Ectodermal cell (in vitro differentiated cells): ENCODE data around the gene KIF5B.
"Not testable (repeated sequence)": the region's sequence is repeated elsewhere in the genome, so short reads cannot be mapped to it uniquely, and the experiment has no call there.

Experiments
- H3K27ac ChIP-seq: 2 replicates; pipeline ENCODE4 v1.7.0; 2013; ENCODE audit warnings: mild to moderate bottlenecking, low read depth, low read length; ENCODE audit not compliant: insufficient read depth, poor library complexity, severe bottlenecking
- H3K27me3 ChIP-seq: 2 replicates; pipeline ENCODE4 v1.7.0; 2013; ENCODE audit warnings: mild to moderate bottlenecking, low read length; ENCODE audit not compliant: insufficient read depth, control insufficient read depth, poor library complexity, severe bottlenecking
- H3K36me3 ChIP-seq: one replicate; pipeline ENCODE4 v1.7.0; 2013; ENCODE audit warnings: low read length; ENCODE audit not compliant: control insufficient read depth, insufficient read depth
- H3K4me1 ChIP-seq: one replicate; pipeline ENCODE4 v1.7.0; 2013; ENCODE audit warnings: low read length; ENCODE audit not compliant: control insufficient read depth, insufficient read depth
- H3K4me3 ChIP-seq: 2 replicates; pipeline ENCODE4 v1.7.0; 2013; ENCODE audit warnings: low read depth, low read length, control low read depth; ENCODE audit not compliant: insufficient read depth
- H3K9me3 ChIP-seq: 2 replicates; pipeline ENCODE4 v1.7.0; 2013; ENCODE audit warnings: mild to moderate bottlenecking, low read length, moderate library complexity; ENCODE audit not compliant: control insufficient read depth
- WGBS, 2 experiments: methylation state at CpG; one replicate each; pipeline ENCODE4 v1.1.7; 2013; ENCODE audit warnings: missing lambda C conversion rate in 2 of 2; 5-methylcytosine and 5-hydroxymethylcytosine counted together

The KIF5B gene

DNA sequence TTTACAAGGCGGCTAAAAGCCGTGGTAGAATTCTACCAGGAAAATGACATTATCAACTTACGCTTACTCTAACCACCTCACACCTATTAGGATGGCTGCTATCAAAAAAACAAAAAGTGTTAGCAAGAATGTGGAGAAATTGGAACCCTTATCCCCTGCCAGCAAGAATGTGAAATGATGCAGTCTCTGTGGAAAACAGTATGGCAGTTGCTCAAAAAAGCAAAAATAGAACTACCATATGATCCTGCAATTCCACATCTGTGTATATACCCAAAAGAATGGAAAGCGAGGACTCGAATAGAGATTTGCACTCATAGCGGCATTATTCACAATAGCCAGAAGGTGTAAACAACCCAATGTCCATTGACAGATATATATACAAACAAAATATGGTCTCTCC, 61.3 kb downstream of the KIF5B start:
- Histone ChIP-seq H3K4me1 (no peaks in the 10 kb centered on the region), H3K27ac (no peak overlapping the region), H3K36me3 (no peaks in the 10 kb centered on the region), H3K4me3 (no peak overlapping the region), H3K27me3 (no peaks in the 10 kb centered on the region), H3K9me3 (no peaks in the 10 kb centered on the region)
- WGBS, 2 experiments = 80 to 82% methylated on average over 5 to 6 of the region's 6 CpGs

DNA sequence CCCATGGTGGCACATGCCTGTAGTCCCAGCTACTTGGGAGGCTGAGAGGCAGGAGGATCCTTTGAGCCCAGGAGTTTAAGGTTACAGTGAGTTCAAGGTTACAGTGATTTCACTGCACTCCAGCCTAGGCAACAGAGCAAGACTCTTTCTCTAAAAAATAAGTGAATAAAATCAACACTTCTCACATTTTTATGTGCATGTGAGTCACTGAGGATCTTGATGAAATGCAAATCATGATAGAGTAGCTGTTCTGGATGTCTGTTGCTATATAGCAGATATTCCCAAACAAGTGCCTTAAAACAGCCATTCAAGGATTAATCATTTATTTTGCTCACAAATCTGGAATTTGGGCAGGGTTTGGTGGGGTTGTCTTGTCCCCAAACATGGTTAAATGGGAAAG, 65.3 kb downstream of the KIF5B start:
- H3K27me3 ChIP-seq = no peaks in the 10 kb centered on the region
- no peaks in the 10 kb centered on the region for H3K4me1 ChIP-seq
- H3K27ac ChIP-seq = no peak overlapping the region
- no peaks in the 10 kb centered on the region for H3K9me3 ChIP-seq
- no peak overlapping the region for H3K4me3 ChIP-seq
- no peaks in the 10 kb centered on the region for H3K36me3 ChIP-seq

DNA sequence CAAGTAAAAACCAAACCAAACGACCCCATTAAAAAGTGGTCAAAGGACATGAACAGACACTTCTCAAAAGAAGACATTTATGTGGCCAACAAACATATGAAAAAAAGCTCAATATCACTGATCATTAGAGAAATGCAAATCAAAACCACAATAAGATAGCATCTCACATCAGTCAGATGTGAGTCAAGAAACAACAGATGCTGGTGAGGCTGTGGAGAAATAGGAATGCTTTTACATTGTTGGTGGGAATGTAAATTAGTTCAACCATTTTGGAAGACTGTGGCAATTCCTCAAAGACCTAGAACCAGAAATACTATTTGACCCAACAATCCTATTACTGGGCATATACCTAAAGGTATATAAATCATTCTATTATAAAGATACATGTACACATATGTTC, 68.4 kb downstream of the KIF5B start:
- H3K27me3 ChIP-seq, H3K4me1 ChIP-seq, H3K36me3 ChIP-seq, H3K4me3 ChIP-seq, H3K27ac ChIP-seq, H3K9me3 ChIP-seq: not testable (repeated sequence)
- 78 to 92% methylated on average over 1 of the region's 1 CpG for WGBS, 2 experiments

DNA sequence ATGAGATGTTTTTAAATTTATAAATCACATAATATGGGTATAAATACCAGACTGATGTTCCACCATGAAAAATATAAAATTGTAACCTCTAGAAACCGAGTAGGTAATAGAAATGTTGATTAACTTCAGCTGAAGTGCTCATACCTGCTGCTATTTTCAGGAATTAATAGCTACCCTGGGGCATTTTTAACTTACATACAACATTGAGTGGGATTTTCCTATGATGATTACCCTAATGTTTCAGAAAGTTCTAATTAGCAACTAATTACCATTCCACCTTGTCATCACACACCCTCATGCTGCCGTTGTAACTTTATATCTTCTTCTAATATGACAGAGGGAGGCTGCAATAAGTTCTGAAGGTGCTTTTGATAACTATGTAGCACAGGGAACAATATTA, 74.1 kb downstream of the KIF5B start:
- H3K27me3 ChIP-seq = no peaks in the 10 kb centered on the region
- 100% methylated on average over 1 to 2 of the region's 2 CpGs for WGBS, 2 experiments
- no peak overlapping the region for H3K4me3 ChIP-seq
- no peaks in the 10 kb centered on the region for H3K4me1 ChIP-seq
- H3K9me3 ChIP-seq = no peaks in the 10 kb centered on the region
- no peak overlapping the region for H3K27ac ChIP-seq
- H3K36me3 ChIP-seq = no peaks in the 10 kb centered on the region

DNA sequence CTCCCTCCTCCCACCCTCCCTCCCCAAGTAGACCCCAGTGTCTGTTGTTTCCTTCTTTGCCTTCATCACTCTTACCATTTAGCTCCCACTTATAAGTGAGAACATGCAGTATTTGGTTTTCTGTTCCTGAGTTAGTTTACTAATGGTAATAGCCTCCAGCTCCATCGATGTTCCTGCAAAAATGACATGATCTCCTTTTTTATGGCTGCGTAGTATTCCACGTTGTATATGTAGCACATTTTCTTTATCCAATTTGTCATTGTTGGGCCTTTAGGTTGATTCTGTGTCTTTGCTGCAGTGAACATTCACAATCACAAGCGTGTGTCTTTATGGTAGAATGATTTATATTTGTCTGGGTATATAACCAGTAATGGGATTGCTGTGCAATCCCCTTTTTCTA, 75.8 kb downstream of the KIF5B start:
- H3K4me1 ChIP-seq = no peaks in the 10 kb centered on the region
- H3K4me3 ChIP-seq = no peak overlapping the region
- WGBS, 2 experiments = 96 to 98% methylated on average over 4 of the region's 4 CpGs
- H3K27me3 ChIP-seq = no peaks in the 10 kb centered on the region
- no peaks in the 10 kb centered on the region for H3K36me3 ChIP-seq
- no peak overlapping the region for H3K27ac ChIP-seq
- H3K9me3 ChIP-seq = no peaks in the 10 kb centered on the region

DNA sequence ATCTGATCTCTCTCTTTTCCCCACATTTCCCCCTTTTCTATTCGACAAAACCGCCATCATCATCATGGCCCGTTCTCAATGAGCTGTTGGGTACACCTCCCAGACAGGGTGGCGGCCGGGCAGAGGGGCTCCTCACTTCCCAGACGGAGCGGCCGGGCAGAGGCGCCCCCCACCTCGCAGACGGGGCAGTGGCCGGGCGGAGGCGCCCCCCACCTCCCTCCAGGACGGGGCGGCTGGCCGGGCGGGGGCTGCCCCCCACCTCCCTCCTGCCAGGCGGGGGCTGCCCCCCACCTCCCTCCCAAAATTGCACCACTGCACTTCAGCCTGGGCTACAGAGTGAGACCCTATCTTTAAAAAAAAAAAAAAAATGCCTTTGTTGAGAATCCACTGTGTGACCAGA, 77.2 kb downstream of the KIF5B start:
- WGBS, 2 experiments = 95 to 97% methylated on average over 14 to 17 of the region's 19 CpGs
- H3K36me3 ChIP-seq, H3K9me3 ChIP-seq, H3K27me3 ChIP-seq, H3K4me1 ChIP-seq, H3K4me3 ChIP-seq, H3K27ac ChIP-seq: not testable (repeated sequence)

DNA sequence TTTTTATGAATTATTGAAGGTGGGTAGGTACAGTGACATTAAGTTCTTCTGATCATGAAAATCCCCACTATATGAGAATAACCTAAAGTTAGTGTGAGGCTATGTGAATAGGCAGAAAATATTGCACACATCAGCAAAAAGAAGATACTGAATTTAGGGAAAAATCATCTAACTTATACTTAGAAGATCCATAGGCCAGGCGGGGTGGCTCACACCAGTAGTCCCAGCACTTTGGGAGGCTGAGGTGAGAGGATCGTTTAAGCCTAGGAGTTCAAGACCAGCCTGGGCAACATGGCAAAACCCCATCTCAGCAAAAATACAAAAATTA, 78.1 kb downstream of the KIF5B start:
- Histone ChIP-seq H3K27ac (no peak overlapping the region), H3K9me3 (no peaks in the 10 kb centered on the region), H3K27me3 (no peaks in the 10 kb centered on the region), H3K4me1 (peaks cover 5% of the 10 kb centered on the region), H3K4me3 (no peak overlapping the region), H3K36me3 (no peaks in the 10 kb centered on the region)
- WGBS, 2 experiments = 64 to 79% methylated on average over 2 of the region's 2 CpGs

DNA sequence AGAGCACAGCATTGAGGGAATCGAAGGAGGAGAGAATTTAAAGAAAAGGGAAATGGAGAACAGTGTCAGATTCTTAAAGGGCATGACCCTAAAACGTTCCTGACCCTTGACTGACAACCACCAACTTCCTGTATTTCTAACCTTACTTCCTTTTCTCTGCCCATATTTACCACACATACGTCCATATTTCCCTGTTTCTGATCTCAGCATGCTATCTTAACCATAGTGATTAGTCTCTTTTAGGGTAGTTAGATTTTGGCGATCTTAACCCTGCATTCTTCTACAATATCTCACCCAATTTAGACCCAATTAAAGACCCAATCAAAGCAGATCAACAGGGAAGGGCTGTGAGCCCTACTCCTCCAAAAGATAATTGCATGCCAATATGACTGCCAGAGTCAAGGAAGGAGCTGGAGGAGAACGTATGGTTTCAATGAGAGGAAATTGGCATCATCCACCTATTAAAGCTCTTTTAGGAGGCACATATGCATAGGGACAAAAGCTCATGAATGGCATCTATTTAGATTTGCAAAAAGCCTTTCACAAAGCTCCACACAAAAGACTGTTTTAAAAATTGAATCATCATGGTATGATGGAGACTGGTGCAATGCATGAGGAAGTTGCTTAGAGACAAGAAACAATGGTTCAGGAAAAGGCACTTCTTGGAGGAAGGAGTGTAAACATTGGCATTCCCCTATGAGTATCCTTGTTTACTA, 78.6 kb downstream of the KIF5B start:
- Histone ChIP-seq H3K27ac (no peak overlapping the region), H3K4me3 (no peak overlapping the region), H3K4me1 (peaks cover 5% of the 10 kb centered on the region), H3K27me3 (no peaks in the 10 kb centered on the region), H3K36me3 (no peaks in the 10 kb centered on the region), H3K9me3 (no peaks in the 10 kb centered on the region)
- 90% methylated on average over 5 of the region's 5 CpGs for WGBS, 2 experiments

DNA sequence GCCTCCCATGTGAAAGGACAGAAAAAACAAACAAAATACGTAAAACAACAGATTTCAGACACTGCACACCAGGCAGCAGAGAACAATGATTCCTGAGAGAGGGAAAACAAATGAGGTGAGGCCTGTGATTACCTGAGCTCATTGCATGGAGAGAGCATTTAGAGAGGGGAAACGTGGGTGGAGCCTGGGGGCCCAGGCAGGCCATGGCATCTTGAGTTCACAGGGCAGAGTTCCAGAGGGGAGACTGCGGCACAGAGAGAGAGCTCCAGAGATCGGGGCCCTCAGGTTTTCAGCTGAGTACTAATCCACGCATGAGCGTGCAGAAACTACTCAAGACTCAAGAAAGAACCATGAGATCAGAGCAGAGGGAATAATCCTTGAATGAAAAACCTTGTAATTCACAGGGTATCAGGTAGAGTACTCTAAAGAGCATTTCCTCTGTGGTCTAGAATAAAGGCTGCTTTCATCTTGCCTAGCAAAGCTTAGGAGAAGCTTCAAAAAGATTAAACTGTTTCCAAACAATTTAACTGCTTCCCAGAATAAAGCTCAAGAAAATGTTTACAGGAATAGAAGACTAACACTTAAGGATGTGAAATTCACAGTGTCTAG, 81.0 kb downstream of the KIF5B start:
- no peaks in the 10 kb centered on the region for H3K36me3 ChIP-seq
- 82% methylated on average over 6 of the region's 6 CpGs for WGBS, 2 experiments
- no peak overlapping the region for H3K4me3 ChIP-seq
- H3K9me3 ChIP-seq = no peaks in the 10 kb centered on the region
- peaks cover 5% of the 10 kb centered on the region for H3K4me1 ChIP-seq
- H3K27me3 ChIP-seq = no peaks in the 10 kb centered on the region
- no peak overlapping the region for H3K27ac ChIP-seq

DNA sequence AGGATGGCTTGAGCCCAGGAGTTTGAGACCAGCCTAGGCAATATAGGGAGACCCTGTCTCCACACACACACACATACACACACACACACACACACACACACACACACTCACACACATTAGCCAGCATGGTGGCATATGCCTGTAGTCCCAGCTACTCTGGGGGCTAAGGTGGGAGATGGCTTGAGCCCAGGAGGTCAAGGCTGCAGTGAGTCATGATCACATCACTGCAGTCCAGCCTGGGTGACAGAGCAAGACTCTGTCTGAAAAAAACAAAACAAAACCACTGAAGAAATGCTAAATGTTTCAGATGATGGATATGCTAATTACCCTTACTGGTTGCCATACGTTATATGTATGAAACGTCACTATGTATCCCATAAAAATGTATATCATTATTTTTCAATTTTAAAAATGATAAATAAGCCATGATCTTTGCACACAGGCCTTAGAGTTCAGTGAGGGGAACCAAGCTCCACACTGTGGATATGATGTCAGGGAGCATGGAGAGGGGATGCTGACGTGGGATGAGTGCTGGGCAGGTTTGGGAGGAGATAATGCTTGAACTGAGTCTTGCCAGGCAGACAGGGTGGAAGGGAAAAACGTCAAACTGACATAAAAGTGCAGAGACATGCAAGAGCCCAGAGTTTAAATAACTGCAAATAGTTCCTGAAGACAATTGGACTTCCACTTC, 81.6 kb downstream of the KIF5B start:
- Histone ChIP-seq H3K9me3 (no peaks in the 10 kb centered on the region), H3K36me3 (no peaks in the 10 kb centered on the region), H3K4me1 (peaks cover 5% of the 10 kb centered on the region), H3K27ac (no peak overlapping the region), H3K27me3 (no peaks in the 10 kb centered on the region), H3K4me3 (no peak overlapping the region)
- 78 to 79% methylated on average over 2 of the region's 4 CpGs for WGBS, 2 experiments
